HCEC 1CT (cell line): ENCODE results near the gene EIF2D.

ENCODE experiments used
- DNase-seq: peaks from one replicate; pipeline ENCODE4 v3.0.0-alpha.2; 2017

EIF2D gene

GRCh38 chr1:206544562-206545257, 67.6 kb downstream of the EIF2D start:
- no peak for DNase-seq
